Neural cell (in vitro differentiated cells): ENCODE results near the gene ILF2. TPM values are rescaled to one million over a fixed set of nuclear protein-coding genes. Genes with fewer than 3 reads are reported as not detected.
A peak's percentile ranks its signal among the peaks of the same experiment; 100 is the strongest.

Source experiments
- H2AFZ ChIP-seq: fragments of 200-600, 300-800 bp; sonication (generic), shearing (Covaris generic); 2 replicates; pipeline ENCODE4 v1.6.0; 2014; ENCODE audit warnings: low read depth, mild to moderate bottlenecking, antibody characterized with exemption, low read length, moderate library complexity
- H3F3A ChIP-seq: fragments of 200-600 bp; shearing (Covaris generic); 2 replicates; pipeline ENCODE4 v1.6.1; 2016; ENCODE audit warnings: mild to moderate bottlenecking, moderate library complexity, mixed read lengths, antibody characterized with exemption, low read length; ENCODE audit not compliant: insufficient read depth, poor library complexity, severe bottlenecking
- H3K27ac ChIP-seq: fragments of 200-600, 300-800 bp; sonication (generic), shearing (Covaris generic); 2 replicates; pipeline ENCODE4 v1.5.1; 2014; ENCODE audit warnings: mild to moderate bottlenecking, low read length, moderate library complexity
- H3K27me3 ChIP-seq: fragments of 300-800, 200-600 bp; sonication (generic), shearing (Covaris generic); 2 replicates; pipeline ENCODE4 v1.6.0; 2014; ENCODE audit warnings: mild to moderate bottlenecking, low read depth, low read length, moderate library complexity; ENCODE audit not compliant: insufficient read depth
- H3K36me3 ChIP-seq: fragments of 300-800, 200-600 bp; sonication (generic), shearing (Covaris generic); 2 replicates; pipeline ENCODE4 v1.5.1; 2014; ENCODE audit warnings: mild to moderate bottlenecking, antibody characterized with exemption, low read length, moderate library complexity; ENCODE audit not compliant: insufficient read depth
- H3K4me2 ChIP-seq: fragments of 300-800, 200-600 bp; sonication (generic), shearing (Covaris generic); 2 replicates; pipeline ENCODE4 v1.6.0; 2014; ENCODE audit warnings: mild to moderate bottlenecking, low read length
- H3K4me3 ChIP-seq: fragments of 300-800, 200-600 bp; sonication (generic), shearing (Covaris generic); 2 replicates; pipeline ENCODE4 v1.5.1; 2014; ENCODE audit warnings: mild to moderate bottlenecking, low read length, moderate library complexity
- H3K79me2 ChIP-seq: fragments of 200-600 bp; shearing (Covaris generic); replicated peaks from 2 replicates; pipeline ENCODE4 v1.6.0; 2014; ENCODE audit warnings: mild to moderate bottlenecking, low read length, moderate library complexity; ENCODE audit not compliant: insufficient read depth
- H3K9ac ChIP-seq: fragments of 300-800, 200-600 bp; sonication (generic), shearing (Covaris generic); 2 replicates; pipeline ENCODE4 v1.6.1; 2016; ENCODE audit warnings: mild to moderate bottlenecking, low read length, mixed read lengths
- H3K9me2 ChIP-seq: fragments of 200-600 bp; shearing (Covaris generic); 2 replicates; pipeline ENCODE4 v1.6.1; 2016; ENCODE audit warnings: mild to moderate bottlenecking, low read length, mixed read lengths; ENCODE audit not compliant: insufficient read depth
- H3K9me3 ChIP-seq: fragments of 200-600, 300-800 bp; sonication (generic), shearing (Covaris generic); 2 replicates; pipeline ENCODE4 v1.6.1; 2016; ENCODE audit warnings: mild to moderate bottlenecking, mixed run types, low read length, moderate library complexity, mixed read lengths
- H4K20me1 ChIP-seq: fragments of 200-600 bp; shearing (Covaris generic); 2 replicates; pipeline ENCODE4 v1.6.1; 2016; ENCODE audit warnings: mild to moderate bottlenecking, mixed run types; ENCODE audit not compliant: insufficient read depth
- EP300 ChIP-seq: fragments of 450-650 bp; conservative IDR thresholded peaks from 2 replicates; pipeline ENCODE4 v1.6.1; 2014; ENCODE audit warnings: antibody characterized with exemption, mild to moderate bottlenecking, moderate library complexity; ENCODE audit not compliant: poor library complexity, severe bottlenecking
- EZH2 ChIP-seq: fragments of 200-600, 300-800 bp; shearing (Covaris generic), sonication (generic); IDR thresholded peaks from 2 replicates; pipeline ENCODE4 v1.6.1; 2014; ENCODE audit warnings: antibody characterized with exemption, low read length, borderline replicate concordance, mild to moderate bottlenecking; ENCODE audit not compliant: insufficient read depth, poor library complexity, severe bottlenecking
- MXI1 ChIP-seq: fragments of 450-650 bp; conservative IDR thresholded peaks from 2 replicates; pipeline ENCODE4 v1.6.1; 2014; ENCODE audit warnings: antibody characterized with exemption, mild to moderate bottlenecking; ENCODE audit not compliant: poor library complexity, severe bottlenecking
- POLR2AphosphoS5 ChIP-seq: IDR thresholded peaks from 2 replicates; pipeline ENCODE4 v1.6.1; 2012
- RAD21 ChIP-seq: fragments of 450-650 bp; conservative IDR thresholded peaks from 2 replicates; pipeline ENCODE4 v1.6.1; 2014; ENCODE audit warnings: antibody characterized with exemption, mild to moderate bottlenecking, moderate library complexity
- REST ChIP-seq: IDR thresholded peaks from 2 replicates; pipeline ENCODE4 v1.6.1; 2012; ENCODE audit warnings: borderline replicate concordance
- SMC3 ChIP-seq: fragments of 450-650 bp; conservative IDR thresholded peaks from 2 replicates; pipeline ENCODE4 v1.6.1; 2014; ENCODE audit warnings: antibody characterized with exemption, mild to moderate bottlenecking, moderate library complexity; ENCODE audit not compliant: poor library complexity
- TAF1 ChIP-seq: IDR thresholded peaks from 2 replicates; pipeline ENCODE4 v1.6.1; 2012; ENCODE audit warnings: low read depth
- polyA plus RNA-seq: library from polyadenylated mRNA; depleted of rRNA; stranded (reverse); fragments of >200 nt; gene quantifications from 2 replicates; pipeline ENCODE4 v1.2.3, GENCODE V29; 2014
- TF ChIP-seq, protein P1 (sequence below): fragments of 450-650 bp; IDR thresholded peaks from 2 replicates; pipeline ENCODE4 v1.5.1; 2014; ENCODE audit warnings: antibody characterized with exemption, mild to moderate bottlenecking, moderate library complexity; ENCODE audit not compliant: poor library complexity, severe bottlenecking

Gene ILF2
- polyA plus RNA-seq, 1 donor from 2014 or later = 410 TPM

GRCh38 chr1:153636312-153636711 is 34.5 kb downstream of the ILF2 start:
- H3K27ac ChIP-seq = no peak overlapping the region
- H3K4me2 ChIP-seq = no peak overlapping the region
- peak overlapping the region; percentile 79 for H3K4me3 ChIP-seq
- no peak overlapping the region for H2AFZ ChIP-seq
- peaks cover 11% of the 10 kb centered on the region for H3K36me3 ChIP-seq
- no peaks in the 10 kb centered on the region for H3K9me2 ChIP-seq
- TF ChIP-seq SMC3 = no peak
- TF ChIP-seq TAF1 = no peak
- TF ChIP-seq EP300 = no peak
- no peak for TF ChIP-seq EZH2
- TF ChIP-seq REST = no peak
- no peak for TF ChIP-seq POLR2AphosphoS5
- no peak for TF ChIP-seq MXI1
- TF ChIP-seq, protein P1, sequence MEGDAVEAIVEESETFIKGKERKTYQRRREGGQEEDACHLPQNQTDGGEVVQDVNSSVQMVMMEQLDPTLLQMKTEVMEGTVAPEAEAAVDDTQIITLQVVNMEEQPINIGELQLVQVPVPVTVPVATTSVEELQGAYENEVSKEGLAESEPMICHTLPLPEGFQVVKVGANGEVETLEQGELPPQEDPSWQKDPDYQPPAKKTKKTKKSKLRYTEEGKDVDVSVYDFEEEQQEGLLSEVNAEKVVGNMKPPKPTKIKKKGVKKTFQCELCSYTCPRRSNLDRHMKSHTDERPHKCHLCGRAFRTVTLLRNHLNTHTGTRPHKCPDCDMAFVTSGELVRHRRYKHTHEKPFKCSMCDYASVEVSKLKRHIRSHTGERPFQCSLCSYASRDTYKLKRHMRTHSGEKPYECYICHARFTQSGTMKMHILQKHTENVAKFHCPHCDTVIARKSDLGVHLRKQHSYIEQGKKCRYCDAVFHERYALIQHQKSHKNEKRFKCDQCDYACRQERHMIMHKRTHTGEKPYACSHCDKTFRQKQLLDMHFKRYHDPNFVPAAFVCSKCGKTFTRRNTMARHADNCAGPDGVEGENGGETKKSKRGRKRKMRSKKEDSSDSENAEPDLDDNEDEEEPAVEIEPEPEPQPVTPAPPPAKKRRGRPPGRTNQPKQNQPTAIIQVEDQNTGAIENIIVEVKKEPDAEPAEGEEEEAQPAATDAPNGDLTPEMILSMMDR = no peak
- no peak for TF ChIP-seq RAD21
- no peaks in the 10 kb centered on the region for H3F3A ChIP-seq
- H3K27me3 ChIP-seq = no peaks in the 10 kb centered on the region
- no peaks in the 10 kb centered on the region for H4K20me1 ChIP-seq
- peaks cover 36% of the 10 kb centered on the region for H3K79me2 ChIP-seq
- no peak overlapping the region for H3K9ac ChIP-seq
- no peaks in the 10 kb centered on the region for H3K9me3 ChIP-seq

- no peak overlapping the region for H3K27ac ChIP-seq
- H3F3A ChIP-seq = no peaks in the 10 kb centered on the region
- H3K4me2 ChIP-seq = no peak overlapping the region
- H4K20me1 ChIP-seq = no peaks in the 10 kb centered on the region
- no peak overlapping the region for H2AFZ ChIP-seq
- no peak overlapping the region for H3K9ac ChIP-seq
- H3K27me3 ChIP-seq = no peaks in the 10 kb centered on the region
- H3K36me3 ChIP-seq = peaks cover 9% of the 10 kb centered on the region
- TF ChIP-seq TAF1 = no peak
- no peak for TF ChIP-seq EZH2
- TF ChIP-seq SMC3 = no peak
- TF ChIP-seq POLR2AphosphoS5 = no peak
- no peak for TF ChIP-seq MXI1
- TF ChIP-seq, protein P1 = no peak
- TF ChIP-seq EP300 = no peak
- TF ChIP-seq RAD21 = no peak
- TF ChIP-seq REST = no peak
- peaks cover 36% of the 10 kb centered on the region for H3K79me2 ChIP-seq
- no peaks in the 10 kb centered on the region for H3K9me3 ChIP-seq
- peak overlapping the region; percentile 79 for H3K4me3 ChIP-seq
- H3K9me2 ChIP-seq = no peaks in the 10 kb centered on the region
Observed at GRCh38 chr1:153635872-153636271, 34.9 kb downstream of the ILF2 start.
